Activated CD8-positive, alpha-beta memory T cell treated with anti-CD3 and anti-CD28 coated beads for 1 hour (primary cell): ENCODE results near the gene HAT1.
"Not testable (repeated sequence)": the region's sequence is repeated elsewhere in the genome, so short reads cannot be mapped to it uniquely, and the experiment has no call there.

Experiments
- DNase-seq, 2 donors: peaks; one replicate each; pipeline ENCODE4 v3.0.0-alpha.2; 2020; ENCODE audit warnings: low read depth in 1 of 2; ENCODE audit errors: extremely low read depth in 1 of 2

Gene HAT1

DNA sequence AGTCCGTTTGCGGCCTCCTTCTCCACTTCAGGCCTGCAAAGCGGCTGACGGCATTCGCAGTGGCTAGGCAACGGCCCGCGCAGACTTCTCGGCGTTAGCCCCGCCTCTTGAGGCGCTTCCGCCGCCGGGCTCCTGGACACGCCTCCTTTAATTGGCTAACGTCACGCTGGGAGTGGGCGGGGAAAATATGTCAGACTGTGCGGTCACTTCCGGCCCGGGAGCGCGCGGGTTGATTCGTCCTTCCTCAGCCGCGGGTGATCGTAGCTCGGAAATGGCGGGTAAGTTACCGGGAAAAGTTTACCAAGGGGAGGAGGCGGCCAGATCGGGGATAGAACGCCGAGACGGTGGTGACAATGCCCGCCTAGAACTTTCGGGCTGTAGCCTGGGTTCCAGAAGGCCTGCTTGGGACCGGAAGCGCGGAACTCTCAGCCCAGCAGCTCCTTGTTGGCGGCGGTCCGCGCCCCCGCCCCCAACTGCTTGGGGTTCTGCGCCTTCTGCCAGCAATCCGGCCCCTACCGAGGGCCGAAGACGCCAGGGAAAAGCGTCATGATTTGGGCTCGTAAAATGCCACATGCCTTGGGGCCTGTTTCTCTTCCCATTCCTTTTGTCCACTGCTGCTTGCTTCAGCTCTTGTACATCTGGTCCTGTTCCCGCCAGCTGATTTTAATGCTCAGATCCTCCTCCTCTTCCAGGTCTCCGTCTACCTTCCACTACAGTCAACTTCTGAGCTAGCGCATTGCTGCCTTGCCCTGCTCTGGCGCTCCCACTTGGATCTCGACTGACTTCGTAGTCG, at the start of gene HAT1:
HAT1 (plus strand) TSS at position 232 of the 793 bp plus-strand sequence; CDS start at position 272, 40 bp downstream.
- peak; percentile 94 to 95 for DNase-seq

DNA sequence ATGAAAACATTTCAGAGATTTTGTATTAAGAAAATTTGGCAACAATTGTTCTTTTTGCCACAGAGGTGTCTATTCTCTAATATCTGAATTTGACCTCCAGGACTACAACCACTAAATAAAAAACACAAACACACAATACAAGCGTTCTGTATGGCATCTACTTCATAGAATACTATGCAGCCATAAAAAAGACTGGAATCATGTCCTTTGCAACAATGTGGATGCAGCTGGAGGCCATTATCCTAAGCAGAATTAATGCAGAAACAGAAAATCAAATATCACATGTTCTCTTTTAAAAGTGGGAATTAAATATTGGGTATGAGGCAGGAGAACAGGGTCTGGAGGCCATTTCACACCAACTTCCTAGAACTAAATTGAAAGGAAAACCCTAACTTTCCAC, 47.7 kb upstream of the HAT1 start:
- DNase-seq, result no peak

DNA sequence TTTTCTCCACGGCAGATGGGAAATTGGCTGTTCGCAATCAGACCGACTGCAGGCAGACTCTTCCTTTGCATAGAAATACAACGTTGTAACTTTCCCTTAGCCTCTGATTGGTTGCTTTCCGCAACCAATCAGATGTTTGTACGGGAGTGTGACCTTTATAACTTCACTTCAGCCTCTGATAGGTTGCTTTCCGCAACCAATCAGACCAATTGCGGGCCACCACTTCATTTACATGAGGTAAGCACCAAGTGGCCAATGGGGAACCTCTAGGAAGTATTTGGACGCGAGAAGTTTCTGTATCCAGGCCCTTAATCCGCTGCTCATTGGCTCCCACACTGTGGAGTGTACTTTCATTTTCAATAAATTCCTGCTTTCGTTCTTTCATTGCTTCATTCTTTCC, 47.3 kb upstream of the HAT1 start:
- DNase-seq, result no peak

DNA sequence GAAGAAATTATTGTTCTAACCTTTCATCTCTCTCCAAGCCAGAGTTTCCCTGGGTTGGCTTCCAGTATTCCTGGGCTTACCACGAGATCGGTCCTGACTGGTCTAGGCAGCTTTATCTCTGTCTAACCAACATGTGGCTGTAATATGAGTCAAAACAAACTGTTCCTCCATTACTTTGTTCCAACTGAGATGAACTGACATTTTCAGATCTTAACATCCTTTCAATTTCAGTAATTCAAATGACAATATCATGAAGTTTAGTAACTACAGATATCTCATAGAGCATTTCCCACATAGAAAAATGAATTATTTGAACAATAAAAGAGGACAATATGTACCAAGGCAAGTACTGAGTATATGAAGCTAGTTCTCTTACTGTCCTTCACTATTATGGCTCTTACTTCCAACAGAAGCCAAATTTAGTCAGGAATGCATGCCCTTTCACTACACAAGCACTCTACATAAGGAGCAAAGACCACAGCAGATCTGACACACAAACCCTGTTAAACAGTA, 43.7 kb upstream of the HAT1 start:
- DNase-seq, result no peak

- no peak for DNase-seq
Observed at GRCh38 chr2:171879865-171880264, 42.4 kb upstream of the HAT1 start.

- DNase-seq, result no peak
Observed at GRCh38 chr2:171880774-171881173, 41.5 kb upstream of the HAT1 start.

- DNase-seq, result no peak
Observed at GRCh38 chr2:171882089-171882769, 40.0 kb upstream of the HAT1 start.

DNA sequence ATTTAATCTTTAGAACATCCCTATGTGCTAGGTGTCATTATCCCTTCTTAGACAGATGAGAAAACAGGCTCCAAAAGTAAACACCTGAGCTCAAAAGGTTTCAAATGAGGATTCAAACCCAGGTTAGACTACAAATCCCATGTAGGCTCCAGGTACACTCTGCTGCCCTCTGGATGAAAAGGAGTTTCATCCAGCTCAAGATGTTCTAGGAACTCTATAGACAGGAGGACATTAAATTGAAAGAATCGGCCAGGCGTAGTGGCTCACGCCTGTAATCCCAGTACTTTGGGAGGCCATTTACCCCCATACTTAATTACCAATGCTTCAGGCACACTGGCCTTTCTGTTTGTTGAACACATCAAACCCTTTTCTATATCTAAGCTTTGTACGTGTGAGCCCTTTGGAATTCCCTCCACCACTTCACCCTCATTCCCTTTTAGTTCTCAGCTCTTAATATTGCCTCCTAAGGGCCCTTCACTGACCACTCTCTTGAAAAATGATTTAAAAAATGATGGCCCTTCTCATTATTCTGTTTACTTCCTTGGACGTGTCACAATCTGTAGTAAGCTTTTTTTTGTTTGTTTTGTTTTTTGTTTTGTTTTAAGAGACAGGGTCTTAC, 38.9 kb upstream of the HAT1 start:
- no peak for DNase-seq

DNA sequence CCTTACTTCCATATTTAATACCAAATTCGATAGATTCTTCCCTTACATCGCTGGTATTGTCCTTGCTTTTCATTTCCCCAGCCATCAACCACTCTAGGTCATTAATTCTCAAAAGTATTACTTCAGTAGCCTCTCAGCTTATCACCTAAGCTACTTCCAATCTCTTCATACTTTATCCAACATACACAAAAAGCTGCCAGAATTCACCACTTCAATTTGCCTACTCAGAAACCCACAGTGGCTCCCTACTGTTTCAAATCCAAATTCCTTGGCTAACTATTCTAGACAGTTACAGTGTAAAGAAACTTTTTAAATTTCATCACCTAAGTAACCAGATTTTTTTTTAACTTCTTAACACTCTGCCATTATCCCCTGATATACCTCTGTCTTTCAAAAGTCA, 32.9 kb upstream of the HAT1 start:
- DNase-seq, result no peak

GRCh38 chr2:171889808-171890207, 32.5 kb upstream of the HAT1 start:
- no peak for DNase-seq

DNA sequence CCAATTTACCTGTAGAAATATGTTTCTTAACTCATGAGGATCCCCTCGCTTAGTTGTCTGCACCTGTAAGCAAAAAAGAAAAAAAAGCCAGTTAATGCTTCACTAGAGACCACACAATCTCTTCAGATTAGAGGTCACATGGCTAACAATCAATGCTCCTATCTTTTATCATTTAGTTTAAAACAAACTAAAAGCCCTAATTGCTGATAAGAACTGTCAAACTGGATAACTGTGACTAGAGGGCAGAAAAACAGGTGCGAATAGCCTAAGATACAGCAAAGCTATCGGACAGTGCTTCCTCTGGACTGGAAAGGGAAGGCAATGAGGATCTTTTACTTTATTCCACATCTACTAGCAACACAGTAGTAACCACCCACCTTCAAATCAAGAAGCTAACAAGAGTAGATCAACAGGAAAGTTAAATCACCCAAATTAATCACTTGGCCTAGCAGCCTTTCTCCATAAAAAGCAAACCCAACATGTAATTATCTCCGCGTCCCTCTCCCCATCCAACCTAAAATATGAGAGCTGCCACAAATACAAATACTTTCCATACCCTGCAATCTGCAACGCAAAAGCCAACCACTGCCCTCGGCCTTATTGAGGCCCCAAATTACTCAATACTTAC, 29.0 kb upstream of the HAT1 start:
- DNase-seq, result no peak

- DNase-seq, result peak; percentile 10 to 58
Observed at GRCh38 chr2:171893824-171894611, 28.2 kb upstream of the HAT1 start, which contains the start of gene SLC25A12. TSS of gene SLC25A12 (minus strand) at chr2:171894244. CDS start at chr2:171894214, 30 bp downstream.

- DNase-seq, result no peak
Observed at GRCh38 chr2:171894612-171894947, 27.7 kb upstream of the HAT1 start.

DNA sequence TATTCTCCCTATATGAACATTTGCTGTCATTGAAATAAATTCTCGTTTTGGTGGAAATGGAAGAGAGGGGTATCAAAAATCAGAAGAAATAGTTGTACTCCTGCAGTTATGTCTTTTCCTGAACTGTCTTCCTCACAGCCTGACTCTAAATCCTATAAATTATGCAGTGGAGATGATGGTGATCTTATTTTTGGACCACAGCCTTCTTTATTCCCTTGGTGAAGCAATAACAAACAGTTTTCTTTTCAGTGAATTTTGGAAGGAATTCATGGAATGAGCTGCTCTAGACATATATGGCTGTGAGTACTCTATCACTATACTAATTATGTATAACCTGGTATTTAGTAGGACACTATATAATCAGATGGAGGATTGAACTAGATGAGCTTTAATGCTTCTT, 26.5 kb upstream of the HAT1 start:
- DNase-seq, result no peak

DNA sequence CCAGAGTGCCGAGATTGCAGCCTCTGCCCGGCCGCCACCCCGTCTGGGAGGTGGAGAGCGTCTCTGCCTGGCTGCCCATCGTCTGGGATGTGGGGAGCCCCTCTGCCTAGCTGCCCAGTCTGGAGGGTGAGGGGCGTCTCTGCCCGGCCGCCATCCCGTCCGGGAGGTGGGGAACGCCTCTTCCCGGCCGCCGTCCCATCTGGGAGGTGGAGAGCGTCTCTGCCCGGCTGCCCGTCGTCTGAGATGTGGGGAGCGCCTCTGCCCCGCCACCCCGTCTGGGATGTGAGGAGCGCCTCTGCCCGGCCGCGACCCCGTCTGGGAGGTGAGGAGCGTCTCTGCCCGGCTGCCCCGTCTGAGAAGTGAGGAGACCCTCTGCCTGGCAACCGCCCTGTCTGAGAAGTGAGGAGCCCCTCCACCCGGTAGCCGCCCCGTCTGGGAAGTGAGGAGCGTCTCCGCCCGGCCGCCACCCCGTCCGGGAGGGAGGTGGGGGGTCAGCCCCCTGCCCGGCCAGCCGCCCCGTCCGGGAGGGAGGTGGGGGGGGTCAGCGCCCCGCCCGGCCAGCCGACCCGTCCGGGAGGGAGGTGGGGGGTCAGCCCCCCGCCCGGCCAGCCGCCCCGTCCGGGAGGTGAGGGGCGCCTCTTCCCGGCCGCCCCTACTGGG, 22.5 kb upstream of the HAT1 start:
- not testable (repeated sequence) for DNase-seq

DNA sequence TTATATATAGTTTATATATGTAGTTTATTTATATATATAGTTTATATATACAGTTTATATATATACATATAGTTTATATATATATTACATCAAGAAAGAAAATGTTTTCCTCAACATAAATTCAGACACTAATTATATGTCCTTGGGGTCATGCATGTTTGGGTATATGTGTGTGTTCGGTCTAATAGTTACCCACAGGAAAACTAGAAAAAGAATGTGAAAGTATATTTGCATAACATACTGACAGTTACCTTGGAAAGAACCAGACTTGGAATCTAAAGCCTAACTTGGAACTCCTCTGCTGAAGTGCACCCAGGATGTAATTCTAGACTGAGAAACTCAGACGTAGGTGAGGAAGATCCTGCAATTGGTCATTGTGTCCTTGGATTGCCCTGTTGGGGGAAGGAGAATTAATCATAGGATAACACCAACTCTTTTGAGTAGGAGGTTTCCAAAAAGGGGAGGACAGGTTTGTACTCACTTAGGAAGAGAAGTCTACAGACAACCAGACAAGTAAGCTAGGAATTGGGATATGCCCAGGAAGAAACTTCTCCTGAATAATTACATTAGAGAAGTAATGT, 19.3 kb upstream of the HAT1 start:
- no peak for DNase-seq

- DNase-seq, result no peak
Observed at GRCh38 chr2:171908235-171908634, 14.0 kb upstream of the HAT1 start.

DNA sequence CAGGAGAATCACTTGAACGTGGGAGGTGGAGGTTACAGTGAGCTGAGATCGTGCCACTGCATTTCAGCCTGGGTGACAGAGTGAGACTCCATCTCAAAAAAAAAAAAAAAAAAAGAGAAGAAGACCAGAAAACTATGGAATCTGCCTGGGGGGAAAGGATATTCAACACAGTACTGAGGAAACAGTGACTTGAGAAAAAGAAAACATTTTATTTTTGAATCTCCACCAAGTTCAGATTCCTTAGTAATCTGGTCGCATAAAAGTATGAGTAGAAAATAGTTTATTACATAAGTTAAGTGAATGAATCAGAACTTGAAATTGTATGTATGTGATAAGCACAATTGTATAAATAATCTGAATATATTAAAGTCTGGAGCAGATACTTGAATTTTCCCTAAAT, 13.0 kb upstream of the HAT1 start:
- no peak for DNase-seq

GRCh38 chr2:171910494-171910893, 11.8 kb upstream of the HAT1 start:
- DNase-seq, result no peak

DNA sequence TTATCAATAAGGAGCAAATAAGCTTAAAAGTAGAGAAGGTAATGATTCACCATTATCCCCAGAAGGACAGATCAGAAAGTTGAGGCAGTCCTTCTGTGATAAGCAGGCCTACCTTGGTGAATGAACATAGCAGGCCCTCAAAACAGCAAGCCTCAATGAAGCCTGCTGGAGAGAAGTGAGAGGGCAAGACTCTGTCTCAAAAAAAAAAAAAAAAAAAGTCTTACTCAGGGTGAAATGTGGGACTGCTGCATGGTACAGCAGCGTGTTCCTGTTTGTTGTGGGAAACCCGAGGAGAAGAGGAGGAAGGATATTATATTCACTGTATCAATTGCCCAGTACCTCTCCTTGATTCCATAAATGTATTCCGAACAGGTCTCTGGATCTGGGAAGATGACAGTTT, 8.7 kb upstream of the HAT1 start:
- no peak for DNase-seq
